ENCODE results near the gene ACYP2.

The ACYP2 gene

GRCh38 chr2:54077088-54077900 lies 38.1 kb upstream of the ACYP2 start:
- H4K20me1 ChIP-seq (ENCODE audit: insufficient read depth, low read length, poor library complexity, severe bottlenecking), result no peaks in the 10 kb centered on the region
- no peaks in the 10 kb centered on the region for H3K9me3 ChIP-seq (ENCODE audit: insufficient read depth, low read depth, low read length)
- H3K4me2 ChIP-seq (ENCODE audit: low read depth, low read length, poor library complexity, severe bottlenecking), result no peak overlapping the region
- H3K9ac ChIP-seq (ENCODE audit: low read depth, low read length, poor library complexity, severe bottlenecking), result no peak overlapping the region
- no peak overlapping the region for H2AFZ ChIP-seq (ENCODE audit: low read length)
- TF ChIP-seq EZH2phosphoT487 (IDR thresholded peaks at IDR 0.05; ENCODE audit: borderline replicate concordance), result no peak
- no peak for TF ChIP-seq CTCF (conservative IDR thresholded peaks at IDR 0.05; ENCODE audit: low read length)
- no peaks in the 10 kb centered on the region for H3F3A ChIP-seq (ENCODE audit: low read depth)
- H3K4me3 ChIP-seq (ENCODE audit: low read length, poor library complexity, severe bottlenecking), result no peak overlapping the region
- no peaks in the 10 kb centered on the region for H3K27me3 ChIP-seq (ENCODE audit: insufficient read depth, low read length, poor library complexity, severe bottlenecking)
- no peaks in the 10 kb centered on the region for H3K36me3 ChIP-seq (ENCODE audit: insufficient read depth, low read length)
- no peaks in the 10 kb centered on the region for H3K9me2 ChIP-seq (replicated peaks; ENCODE audit: low read depth, low read length)
- no peaks in the 10 kb centered on the region for H3K79me2 ChIP-seq (ENCODE audit: insufficient read depth, low read length)
- H3K4me1 ChIP-seq (ENCODE audit: insufficient read depth, low read length, poor library complexity, severe bottlenecking), result peaks cover 6% of the 10 kb centered on the region

GRCh38 chr2:54079331-54079730 lies 36.1 kb upstream of the ACYP2 start:
- Histone ChIP-seq H3K4me2 (ENCODE audit: low read depth, low read length, poor library complexity, severe bottlenecking) (no peak overlapping the region), H2AFZ (ENCODE audit: low read length) (no peak overlapping the region), H3K9me2 (replicated peaks; ENCODE audit: low read depth, low read length) (no peaks in the 10 kb centered on the region), H4K20me1 (ENCODE audit: insufficient read depth, low read length, poor library complexity, severe bottlenecking) (no peaks in the 10 kb centered on the region), H3F3A (ENCODE audit: low read depth) (no peaks in the 10 kb centered on the region), H3K4me3 (ENCODE audit: low read length, poor library complexity, severe bottlenecking) (no peak overlapping the region), H3K79me2 (ENCODE audit: insufficient read depth, low read length) (no peaks in the 10 kb centered on the region), H3K9me3 (ENCODE audit: insufficient read depth, low read depth, low read length) (no peaks in the 10 kb centered on the region), H3K27me3 (ENCODE audit: insufficient read depth, low read length, poor library complexity, severe bottlenecking) (no peaks in the 10 kb centered on the region), H3K9ac (ENCODE audit: low read depth, low read length, poor library complexity, severe bottlenecking) (no peak overlapping the region), H3K4me1 (ENCODE audit: insufficient read depth, low read length, poor library complexity, severe bottlenecking) (peaks cover 6% of the 10 kb centered on the region), H3K36me3 (ENCODE audit: insufficient read depth, low read length) (no peaks in the 10 kb centered on the region)
- no peak for TF ChIP-seq CTCF (conservative IDR thresholded peaks at IDR 0.05; ENCODE audit: low read length)
- no peak for TF ChIP-seq EZH2phosphoT487 (IDR thresholded peaks at IDR 0.05; ENCODE audit: borderline replicate concordance)

- H3K4me1 ChIP-seq (ENCODE audit: insufficient read depth, low read length, poor library complexity, severe bottlenecking), result peaks cover 6% of the 10 kb centered on the region
- no peak overlapping the region for H3K9ac ChIP-seq (ENCODE audit: low read depth, low read length, poor library complexity, severe bottlenecking)
- no peaks in the 10 kb centered on the region for H3K9me3 ChIP-seq (ENCODE audit: insufficient read depth, low read depth, low read length)
- H2AFZ ChIP-seq (ENCODE audit: low read length), result no peak overlapping the region
- H3F3A ChIP-seq (ENCODE audit: low read depth), result no peaks in the 10 kb centered on the region
- no peaks in the 10 kb centered on the region for H3K36me3 ChIP-seq (ENCODE audit: insufficient read depth, low read length)
- H3K4me3 ChIP-seq (ENCODE audit: low read length, poor library complexity, severe bottlenecking), result no peak overlapping the region
- no peaks in the 10 kb centered on the region for H3K9me2 ChIP-seq (replicated peaks; ENCODE audit: low read depth, low read length)
- H3K4me2 ChIP-seq (ENCODE audit: low read depth, low read length, poor library complexity, severe bottlenecking), result no peak overlapping the region
- H4K20me1 ChIP-seq (ENCODE audit: insufficient read depth, low read length, poor library complexity, severe bottlenecking), result no peaks in the 10 kb centered on the region
- TF ChIP-seq EZH2phosphoT487 (IDR thresholded peaks at IDR 0.05; ENCODE audit: borderline replicate concordance) (no peak), CTCF (conservative IDR thresholded peaks at IDR 0.05; ENCODE audit: low read length) (no peak)
- no peaks in the 10 kb centered on the region for H3K27me3 ChIP-seq (ENCODE audit: insufficient read depth, low read length, poor library complexity, severe bottlenecking)
- no peaks in the 10 kb centered on the region for H3K79me2 ChIP-seq (ENCODE audit: insufficient read depth, low read length)
Measured at GRCh38 chr2:54081574-54081973, 33.8 kb upstream of the ACYP2 start.
